Tibial artery (tissue), 4 donors: ENCODE data around the gene SCN1B.
A peak's percentile ranks its signal among the peaks of the same experiment; 100 is the strongest.

Source experiments
- DNase-seq, 2 donors: peaks; one replicate each; pipeline ENCODE4 v3.0.0-alpha.2; 2019
- H3K27ac ChIP-seq, 2 donors: fragments of 200-600 bp; sonication (generic) in 1 of 2; 1 replicate in 1 of 2; 2 replicates in 1 of 2; pipeline ENCODE4 v1.5.1; 2018 to 2019; ENCODE audit warnings: mild to moderate bottlenecking in 1 of 2
- H3K27me3 ChIP-seq, 2 donors: fragments of 200-600 bp; sonication (generic) in 1 of 2; one replicate each; pipeline versions ENCODE4 v1.5.1 to v1.6.0; 2016 to 2019
- H3K36me3 ChIP-seq, 3 donors: fragments of 200-600 bp; sonication (generic) in 2 of 3; one replicate each; pipeline ENCODE4 v1.5.1; 2016 to 2019; ENCODE audit warnings: mild to moderate bottlenecking in 2 of 3
- H3K4me1 ChIP-seq, 4 donors: fragments of 200-600 bp; sonication (generic) in 2 of 4; 1 replicate in 3 of 4; 2 replicates in 1 of 4; pipeline ENCODE4 v1.5.1; 2016 to 2019
- H3K4me3 ChIP-seq, 2 donors: fragments of 200-600 bp; sonication (generic) in 1 of 2; 1 replicate in 1 of 2; 2 replicates in 1 of 2; pipeline ENCODE4 v1.5.1; 2018 to 2019; ENCODE audit warnings: mild to moderate bottlenecking in 2 of 2
- H3K9me3 ChIP-seq, 3 donors: fragments of 200-600 bp; sonication (generic) in 1 of 3; one replicate each; pipeline ENCODE4 v1.5.1; 2016 to 2019
- CTCF ChIP-seq, 2 experiments: fragments of 200-600 bp in 1 of 2; fragments of 450-650 bp in 1 of 2; IDR thresholded peaks; one replicate each; pipeline ENCODE4 v1.5.1; 2017 to 2019; ENCODE audit warnings: antibody characterized with exemption in 2 of 2, mild to moderate bottlenecking in 1 of 2, moderate library complexity in 1 of 2
- intact Hi-C: fragments of 100-400 bp; cut with DNase I; formaldehyde crosslinking; loops from one replicate; pipeline ENCODE4 v1.15.0; 2023; ENCODE audit warnings: low total_unique reads

The SCN1B gene

GRCh38 chr19:35034588-35035382, 4.5 kb downstream of the SCN1B start:
- Histone ChIP-seq H3K4me3 (no peak overlapping the region), H3K27ac (no peak overlapping the region), H3K27me3 (peaks cover 0 to 6% of the 10 kb centered on the region in 2 donors), H3K9me3 (no peaks in the 10 kb centered on the region), H3K4me1 (peaks cover 0 to 23% (median 16%) of the 10 kb centered on the region in 4 donors), H3K36me3 (peaks cover 0 to 12% (median 8%) of the 10 kb centered on the region in 3 donors)
- TF ChIP-seq CTCF (IDR thresholded peaks at IDR 0.05) = no peak
- intact Hi-C loops = no loop called here
- DNase-seq = no peak

GRCh38 chr19:35037716-35038622, 7.7 kb downstream of the SCN1B start:
- H3K4me3 ChIP-seq = no peak overlapping the region
- DNase-seq = peak in 1 of 2 donors; percentile 56
- H3K27ac ChIP-seq = no peak overlapping the region
- H3K36me3 ChIP-seq = peaks cover 0 to 12% (median 8%) of the 10 kb centered on the region in 3 donors
- H3K9me3 ChIP-seq = no peaks in the 10 kb centered on the region
- H3K27me3 ChIP-seq = peaks cover 0 to 36% of the 10 kb centered on the region in 2 donors
- intact Hi-C loops = no loop called here
- peaks cover 4 to 28% (median 25%) of the 10 kb centered on the region in 4 donors for H3K4me1 ChIP-seq
- no peak for TF ChIP-seq CTCF (IDR thresholded peaks at IDR 0.05)

DNA sequence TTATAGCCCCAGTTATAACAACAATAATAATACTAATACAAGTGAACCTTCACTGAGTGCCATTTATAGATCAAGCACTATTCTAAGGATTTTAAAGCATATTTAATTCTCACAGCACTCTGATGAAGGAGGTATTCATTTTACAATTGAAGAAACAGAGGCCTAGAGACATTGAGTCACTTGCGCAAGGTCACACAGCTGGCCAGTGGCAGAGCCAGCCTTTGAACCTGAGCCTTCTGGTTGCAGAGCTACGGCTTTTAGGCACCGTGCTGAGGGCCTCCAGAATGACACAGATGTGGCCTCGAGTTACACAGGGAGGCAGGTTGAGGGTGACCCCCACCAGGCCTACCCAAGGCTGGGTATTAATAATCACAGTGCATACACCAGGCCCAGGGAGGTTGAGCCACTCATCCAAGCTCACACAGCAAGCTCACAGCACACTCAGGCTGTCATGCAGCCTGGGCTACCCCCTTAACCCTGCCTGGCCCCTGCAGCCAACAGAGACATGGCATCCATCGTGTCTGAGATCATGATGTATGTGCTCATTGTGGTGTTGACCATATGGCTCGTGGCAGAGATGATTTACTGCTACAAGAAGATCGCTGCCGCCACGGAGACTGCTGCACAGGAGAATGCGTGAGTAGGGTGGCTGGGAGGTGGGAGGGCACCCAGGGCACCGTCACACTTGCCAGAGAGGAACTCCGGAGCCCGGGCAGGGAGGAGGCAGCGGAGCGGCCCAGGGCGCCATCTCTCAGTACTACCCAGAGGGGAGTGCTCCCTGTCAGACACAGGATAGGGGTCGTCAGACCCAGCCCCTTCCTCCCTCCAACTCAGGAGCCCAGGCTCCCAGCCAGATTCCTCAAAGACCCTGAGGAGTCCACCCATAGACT, 8.6 kb downstream of the SCN1B start:
- intact Hi-C loops = no loop called here
- Histone ChIP-seq H3K4me1 (peaks cover 4 to 28% (median 25%) of the 10 kb centered on the region in 4 donors), H3K4me3 (no peak overlapping the region), H3K27ac (no peak overlapping the region), H3K36me3 (peaks cover 0 to 6% (median 0%) of the 10 kb centered on the region in 3 donors), H3K9me3 (no peaks in the 10 kb centered on the region), H3K27me3 (peaks cover 0 to 44% of the 10 kb centered on the region in 2 donors)
- TF ChIP-seq CTCF (IDR thresholded peaks at IDR 0.05) = no peak
- DNase-seq = no peak

DNA sequence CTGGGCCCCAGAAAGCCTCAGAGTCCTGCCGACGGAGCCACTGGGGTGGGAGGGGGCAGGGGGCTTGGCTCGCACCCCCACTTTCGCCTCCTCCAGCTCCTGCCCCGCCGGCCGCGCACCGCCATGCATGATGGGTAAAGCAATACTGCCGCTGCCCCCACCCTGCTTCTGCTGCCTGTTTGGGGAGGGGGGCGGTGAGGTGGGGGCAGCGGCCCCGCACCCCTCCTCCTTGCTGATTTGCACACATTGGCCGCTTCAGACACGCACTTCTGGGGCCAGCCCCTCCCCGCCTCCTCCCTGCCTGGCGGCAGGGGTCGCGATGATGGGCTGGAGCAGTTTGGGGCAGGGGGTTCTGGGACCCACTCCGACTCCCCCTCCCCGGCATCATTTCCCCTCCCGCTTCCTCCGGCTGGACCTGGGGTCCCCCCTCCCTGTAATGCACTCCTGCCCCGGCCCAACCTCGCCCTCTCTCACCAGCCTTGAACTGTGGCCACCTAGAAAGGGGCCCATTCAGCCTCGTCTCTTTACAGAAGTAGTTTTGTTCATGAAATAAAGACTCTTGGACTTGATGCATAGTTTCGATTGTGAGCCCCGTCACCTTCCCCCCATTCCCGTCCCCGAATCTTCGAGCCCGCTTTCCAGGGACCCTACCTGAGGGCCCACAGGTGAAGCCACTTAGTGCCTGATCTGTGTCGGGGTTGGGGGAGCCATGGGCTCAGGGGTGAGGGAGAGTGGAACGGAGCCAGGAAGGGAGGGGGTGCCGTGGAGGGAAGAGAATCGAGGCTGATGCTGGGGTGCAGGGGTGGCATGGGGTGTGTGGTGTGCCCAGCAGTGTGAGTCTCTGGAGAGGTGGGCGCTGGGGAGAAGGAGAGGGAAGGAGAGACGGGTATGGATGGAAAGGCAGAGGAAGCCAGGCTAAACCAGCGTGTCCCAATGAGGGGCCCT, 9.9 kb downstream of the SCN1B start:
- intact Hi-C loops = no loop called here
- Histone ChIP-seq H3K27ac (peak overlapping the region in 1 of 2 donors; percentile 30), H3K36me3 (no peaks in the 10 kb centered on the region), H3K27me3 (peaks cover 0 to 50% of the 10 kb centered on the region in 2 donors), H3K9me3 (no peaks in the 10 kb centered on the region), H3K4me3 (peak overlapping the region in 1 of 2 donors; percentile 26), H3K4me1 (peaks cover 4 to 28% (median 25%) of the 10 kb centered on the region in 4 donors)
- no peak for TF ChIP-seq CTCF (IDR thresholded peaks at IDR 0.05)
- no peak for DNase-seq
